HG03571 (cell line): ENCODE data around the gene TNFRSF6B.
A peak's percentile ranks its signal among the peaks of the same experiment; 100 is the strongest.
"Not testable (repeated sequence)": the region's sequence is repeated elsewhere in the genome, so short reads cannot be mapped to it uniquely, and the experiment has no call there.

Experiments
- ATAC-seq: cut with Tn5 transposase; IDR thresholded peaks from one replicate; pipeline ENCODE4 v1.9.1; 2021; ENCODE audit not compliant: unreplicated experiment

Gene TNFRSF6B

GRCh38 chr20:63696628-63697356 is at the start of gene TNFRSF6B:
TNFRSF6B (plus strand) TSS chr20:63696652; CDS start chr20:63696768, 116 bp downstream.
- no peak for ATAC-seq

DNA sequence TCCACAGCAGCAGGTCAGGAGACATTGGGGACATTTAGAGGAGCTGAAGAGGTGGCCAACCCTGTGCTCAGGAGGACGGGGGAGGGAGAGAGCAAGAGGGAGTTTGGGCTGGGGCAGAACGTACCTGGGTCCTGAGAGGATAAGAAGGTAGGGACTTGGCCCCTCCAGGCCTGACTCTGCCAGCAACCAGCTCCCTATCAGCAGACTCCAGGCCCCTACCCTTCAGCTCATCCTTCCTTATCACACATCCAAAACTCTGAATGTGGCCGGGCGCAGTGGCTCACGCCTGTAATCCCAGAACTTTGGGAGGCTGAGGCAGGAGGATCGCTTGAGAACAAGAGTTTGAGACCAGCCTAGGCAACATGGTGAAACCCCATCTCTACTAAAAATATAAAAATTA is 48.3 kb upstream of the TNFRSF6B start:
- ATAC-seq, result no peak

DNA sequence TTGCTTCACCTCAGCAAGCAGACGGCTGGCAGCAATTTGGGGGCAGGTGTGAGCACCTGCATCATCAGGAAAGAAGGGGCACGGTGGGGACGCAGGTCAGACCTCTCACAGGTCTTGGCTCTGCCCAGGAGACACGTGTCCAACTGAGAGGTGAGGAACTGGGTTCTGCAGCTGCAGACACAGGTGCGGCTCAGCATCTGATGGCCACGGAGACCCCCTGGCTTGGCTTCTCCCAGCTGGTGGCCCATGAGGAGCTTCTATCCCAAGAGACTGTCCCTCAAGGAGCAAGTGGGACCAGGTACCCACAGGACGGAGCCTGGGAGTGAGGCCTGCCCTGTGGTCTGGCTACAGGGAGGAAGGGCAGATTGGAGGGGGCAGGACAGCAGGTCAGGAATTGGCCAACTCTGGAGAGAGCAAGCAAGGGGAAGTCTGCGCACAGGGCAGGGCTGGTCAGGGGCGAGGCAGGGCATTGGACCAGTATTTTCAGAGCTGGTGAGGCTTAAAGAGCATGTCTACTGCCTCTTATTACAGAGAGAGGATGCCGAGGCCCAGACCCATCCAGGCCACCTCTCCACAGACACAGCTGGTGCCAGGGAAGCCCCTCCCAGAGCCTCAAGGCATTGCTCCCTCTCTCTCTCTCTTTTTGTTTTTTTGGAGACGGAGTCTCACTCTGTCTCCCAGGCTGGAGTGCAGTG is 47.4 kb upstream of the TNFRSF6B start:
- no peak for ATAC-seq

DNA sequence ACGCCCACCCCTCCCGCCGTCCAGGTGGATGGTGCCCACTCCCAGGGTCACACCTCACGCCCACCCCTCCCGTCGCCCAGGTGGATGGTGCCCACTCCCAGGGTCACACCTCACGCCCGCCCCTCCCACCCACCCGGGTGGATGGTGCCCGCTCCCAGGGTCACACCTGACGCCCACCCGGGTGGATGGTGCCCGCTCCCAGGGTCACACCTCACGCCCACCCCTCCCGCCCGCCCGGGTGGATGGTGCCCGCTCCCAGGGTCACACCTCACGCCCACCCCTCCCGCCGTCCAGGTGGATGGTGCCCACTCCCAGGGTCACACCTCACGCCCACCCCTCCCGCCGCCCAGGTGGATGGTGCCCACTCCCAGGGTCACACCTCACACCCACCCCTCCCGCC is 46.0 kb upstream of the TNFRSF6B start:
- not testable (repeated sequence) for ATAC-seq

DNA sequence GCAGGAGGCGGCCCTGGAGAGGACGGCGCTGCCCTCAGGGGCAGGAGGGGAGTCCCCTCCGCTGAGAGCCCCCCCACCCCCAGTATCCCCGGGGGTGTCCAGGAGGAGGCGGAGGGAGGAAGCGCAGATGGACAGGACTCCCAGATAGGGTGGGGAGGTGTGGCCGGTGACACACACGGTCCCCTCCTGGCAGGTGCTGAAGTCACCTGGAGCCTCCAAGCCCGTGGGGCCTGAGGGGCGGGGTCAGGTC is 44.6 kb upstream of the TNFRSF6B start:
- no peak for ATAC-seq

GRCh38 chr20:63652192-63652980 is 44.1 kb upstream of the TNFRSF6B start:
- ATAC-seq, result no peak

DNA sequence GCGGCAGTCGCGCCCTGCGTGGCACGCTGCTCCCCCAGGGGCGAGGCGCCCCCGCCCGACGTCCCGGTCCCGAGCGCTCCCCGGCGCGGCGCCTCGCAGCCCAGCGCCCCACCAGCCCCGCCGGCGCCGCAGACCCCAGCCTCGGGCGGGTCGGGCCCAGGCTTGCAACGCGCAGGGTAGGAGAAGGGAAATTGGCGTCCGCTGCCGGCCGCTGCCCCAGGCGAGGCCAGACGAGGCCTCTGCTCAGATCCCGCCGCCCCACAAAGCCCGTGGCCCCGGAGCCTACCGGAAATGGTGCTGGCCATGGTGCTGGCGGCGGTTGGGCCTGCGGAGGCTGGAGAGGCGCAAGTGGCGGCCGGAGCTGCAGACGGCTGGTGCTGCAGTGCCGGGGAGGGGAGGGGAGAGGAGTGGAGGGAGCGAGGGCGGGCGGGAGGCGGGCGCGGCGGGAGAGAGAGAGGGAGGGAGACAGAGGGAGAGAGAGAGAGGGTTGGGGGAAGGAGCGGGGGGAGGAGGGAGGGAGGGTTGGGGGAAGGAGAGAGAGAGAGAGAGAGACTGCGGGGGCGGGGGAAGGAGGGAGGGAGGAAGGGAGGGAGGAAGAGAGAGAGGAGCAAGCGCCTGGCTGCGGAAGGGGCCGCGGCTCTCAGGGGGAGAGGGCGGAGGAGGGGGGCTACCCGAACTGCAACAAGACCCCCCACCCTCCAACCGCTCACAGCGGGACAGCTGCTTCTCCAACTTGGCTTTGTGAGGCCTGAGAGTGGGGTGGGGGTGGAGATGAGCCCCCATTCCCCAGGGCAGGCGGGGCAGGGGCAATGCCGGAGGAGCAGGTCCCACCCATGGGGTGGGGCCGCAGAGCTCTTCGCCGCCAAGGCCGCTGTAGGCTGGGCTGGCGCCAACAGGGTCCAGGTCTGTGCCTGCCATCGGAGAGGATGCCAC is 43.1 kb upstream of the TNFRSF6B start, which contains the start of gene STMN3:
Gene STMN3 (minus strand): TSS at position 384 of the 933 bp plus-strand sequence. CDS start 79 bp downstream, at position 305.
- no peak for ATAC-seq

DNA sequence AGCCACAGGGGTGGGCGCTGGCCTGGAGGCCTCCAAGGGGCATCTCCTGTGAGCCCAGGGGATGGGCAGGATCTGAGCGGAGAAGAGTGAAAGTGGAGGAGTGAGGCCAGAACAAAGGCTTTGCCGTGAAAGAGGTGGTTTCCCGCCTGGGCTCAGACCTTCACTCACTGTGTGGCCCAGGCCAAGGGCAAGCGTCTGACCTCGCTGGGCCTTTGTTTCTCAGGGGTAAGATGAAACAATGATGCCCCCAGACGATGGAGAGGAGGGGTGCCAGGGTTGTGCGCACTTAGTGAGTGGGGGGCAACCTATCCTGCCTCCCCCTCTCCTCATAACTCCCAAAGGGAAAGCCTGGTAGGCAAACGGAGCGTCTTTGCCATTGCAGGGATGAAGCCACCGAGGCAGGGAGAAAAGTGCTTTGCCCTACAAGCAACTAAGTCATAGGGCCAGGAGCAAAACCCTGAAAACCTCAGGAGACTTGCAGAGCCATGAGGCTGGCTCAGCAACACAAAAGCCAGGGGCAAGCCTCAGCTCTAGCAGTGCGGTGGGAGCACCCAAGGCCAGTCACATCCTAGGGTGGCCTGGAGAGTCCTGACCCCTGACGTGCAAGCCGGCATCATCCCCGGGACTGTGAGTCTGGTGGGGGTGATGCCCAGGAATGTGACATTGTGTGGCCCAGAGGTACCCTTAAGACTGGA is 42.3 kb upstream of the TNFRSF6B start:
- no peak for ATAC-seq

- no peak for ATAC-seq
These were observed 41.2 kb upstream of the TNFRSF6B start for GRCh38 chr20:63655249-63655648.

GRCh38 chr20:63656451-63656850 is 40.0 kb upstream of the TNFRSF6B start:
- ATAC-seq, result no peak

DNA sequence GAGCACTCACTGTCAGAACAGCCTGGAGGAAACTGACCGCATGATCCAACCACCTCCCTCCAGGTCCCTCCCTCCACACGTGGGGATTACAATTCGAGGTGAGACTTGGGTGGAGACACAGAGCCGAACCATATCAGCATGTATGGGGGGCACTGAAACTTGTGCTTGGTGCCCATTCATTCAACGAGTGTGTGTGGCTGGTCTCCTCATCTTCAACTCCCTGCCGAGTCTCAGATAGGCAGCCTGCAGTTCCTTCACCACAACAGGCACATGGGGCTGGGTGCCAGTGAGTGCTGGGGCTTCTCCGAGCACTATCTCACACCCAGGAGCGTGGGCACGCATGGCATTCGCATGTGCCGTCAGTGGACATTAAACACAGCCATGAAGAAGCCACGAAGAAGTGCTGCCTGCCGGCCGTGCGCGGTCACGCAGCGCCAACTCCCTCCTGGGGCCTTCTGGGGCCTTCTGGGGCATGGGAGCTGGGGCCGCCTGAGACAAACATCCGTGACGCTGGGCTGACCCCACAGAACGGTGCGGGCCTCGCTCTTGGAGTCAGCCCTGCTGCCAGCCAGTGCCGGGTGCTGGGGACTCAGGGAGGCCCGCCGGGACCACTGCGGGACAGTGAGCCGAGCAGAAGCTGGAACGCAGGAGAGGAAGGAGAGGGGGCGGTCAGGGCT is 39.1 kb upstream of the TNFRSF6B start:
- ATAC-seq, result no peak

- ATAC-seq, result peak; percentile 77
These were observed 38.3 kb upstream of the TNFRSF6B start, which contains the start of gene RTEL1 for GRCh38 chr20:63657937-63658748. RTEL1 (plus strand) TSS chr20:63658312; CDS start chr20:63659403, 1,091 bp downstream.

GRCh38 chr20:63658749-63659187 is 37.7 kb upstream of the TNFRSF6B start:
- peak; percentile 10 for ATAC-seq

GRCh38 chr20:63659370-63659769 is 37.1 kb upstream of the TNFRSF6B start:
- no peak for ATAC-seq

- ATAC-seq, result not testable (repeated sequence)
These were observed 36.3 kb upstream of the TNFRSF6B start for GRCh38 chr20:63660174-63660573.

GRCh38 chr20:63660622-63661021 is 35.8 kb upstream of the TNFRSF6B start:
- ATAC-seq, result no peak

GRCh38 chr20:63661108-63661507 is 35.3 kb upstream of the TNFRSF6B start:
- no peak for ATAC-seq

GRCh38 chr20:63661959-63662812 is 34.3 kb upstream of the TNFRSF6B start:
- no peak for ATAC-seq
